Stomach (tissue), 4 donors: Measurements from ENCODE around the gene SH3GLB2.

ENCODE experiments used
- CTCF ChIP-seq, 7 experiments: fragments of 450-650 bp in 4 of 7; fragments of 200-600 bp in 3 of 7; sonication (generic) in 3 of 7; IDR thresholded peaks; one replicate each; pipeline ENCODE4 v1.5.1; 2016 to 2019; ENCODE audit warnings: antibody characterized with exemption in 7 of 7, control low read depth in 2 of 7, mild to moderate bottlenecking in 1 of 7
- POLR2A ChIP-seq, 4 donors: fragments of 450-650 bp; IDR thresholded peaks; one replicate each; pipeline ENCODE4 v1.6.1; 2016; ENCODE audit warnings: antibody characterized with exemption in 4 of 4, control low read depth in 2 of 4, mild to moderate bottlenecking in 1 of 4, moderate library complexity in 1 of 4
- POLR2AphosphoS5 ChIP-seq, 3 donors: sonication (generic); formaldehyde crosslinking; IDR thresholded peaks; one replicate each; pipeline ENCODE4 v1.6.1; 2016; ENCODE audit warnings: antibody characterized with exemption in 3 of 3

GRCh38 chr9:129069862-129070641, 41.9 kb upstream of the SH3GLB2 start:
- peak in 1 of 7 experiments; percentile 1 for TF ChIP-seq CTCF (IDR thresholded peaks at IDR 0.05)
- TF ChIP-seq POLR2AphosphoS5 (IDR thresholded peaks at IDR 0.05): no peak
- TF ChIP-seq POLR2A (IDR thresholded peaks at IDR 0.05): no peak
